Mucosa of descending colon (tissue), 3 donors: Measurements from ENCODE around the gene IBTK. TPM values are rescaled to one million over a fixed set of nuclear protein-coding genes. Genes with fewer than 3 reads are reported as not detected.
"Not testable (repeated sequence)": the region's sequence is repeated elsewhere in the genome, so short reads cannot be mapped to it uniquely, and the experiment has no call there.

Experiments
- ATAC-seq: fragments of 200-7000 bp; cut with Tn5 transposase; one replicate; pipeline ENCODE4 v1.9.1; 2020; ENCODE audit warnings: mild to moderate bottlenecking, moderate library complexity
- DNase-seq, 3 donors: peaks; one replicate each; pipeline ENCODE4 v3.0.0-alpha.2; 2020
- H3K36me3 ChIP-seq: fragments of 200-600 bp; one replicate; pipeline ENCODE4 v1.8.0; 2021; ENCODE audit warnings: low read depth, mild to moderate bottlenecking
- H3K4me1 ChIP-seq: fragments of 200-600 bp; one replicate; pipeline ENCODE4 v1.8.0; 2021; ENCODE audit warnings: low read depth, mild to moderate bottlenecking
- H3K4me3 ChIP-seq: fragments of 200-600 bp; one replicate; pipeline ENCODE4 v1.8.0; 2021; ENCODE audit warnings: mild to moderate bottlenecking
- H3K9me3 ChIP-seq: fragments of 200-600 bp; one replicate; pipeline ENCODE4 v1.8.0; 2021; ENCODE audit warnings: mild to moderate bottlenecking
- intact Hi-C, 2 donors: fragments of 100-400 bp; cut with DNase I in 1 of 2; cut with micrococcal nuclease in 1 of 2; formaldehyde crosslinking; loops; one replicate each; pipeline versions ENCODE4 v1.11.0 to v1.11.1; 2022; cut with DNase I, micrococcal nuclease
- long read RNA-seq, 2 donors: library from polyadenylated mRNA; unstranded; transcript quantifications; one replicate each; pipeline ENCODE4 v2.0.0, GENCODE V29; 2019 to 2021
- total RNA-seq, 3 donors: library from RNA; stranded (reverse); fragmentation: NEBNext Ultra II Directional in 2 of 3; extraction: Animal tissue kit (Norgen Biotek cat#: 25700) in 2 of 3; gene quantifications; one replicate each; pipeline versions ENCODE4 v1.2.1 to v1.2.4, GENCODE V29; 2021 to 2023
- TF ChIP-seq, protein P1 (sequence below): fragments of 200-600 bp; IDR thresholded peaks from one replicate; pipeline ENCODE4 v1.8.0; 2022; ENCODE audit warnings: antibody characterized with exemption, mild to moderate bottlenecking
- donor health status: DM: no; HTN: no; CAD: no; lungs with moderate emphysema.
- donor health status: DM: no; HTN: no; CAD: no.
- donor health status: DM: no; HTN: yes; CAD: no.

The IBTK gene, protein sequence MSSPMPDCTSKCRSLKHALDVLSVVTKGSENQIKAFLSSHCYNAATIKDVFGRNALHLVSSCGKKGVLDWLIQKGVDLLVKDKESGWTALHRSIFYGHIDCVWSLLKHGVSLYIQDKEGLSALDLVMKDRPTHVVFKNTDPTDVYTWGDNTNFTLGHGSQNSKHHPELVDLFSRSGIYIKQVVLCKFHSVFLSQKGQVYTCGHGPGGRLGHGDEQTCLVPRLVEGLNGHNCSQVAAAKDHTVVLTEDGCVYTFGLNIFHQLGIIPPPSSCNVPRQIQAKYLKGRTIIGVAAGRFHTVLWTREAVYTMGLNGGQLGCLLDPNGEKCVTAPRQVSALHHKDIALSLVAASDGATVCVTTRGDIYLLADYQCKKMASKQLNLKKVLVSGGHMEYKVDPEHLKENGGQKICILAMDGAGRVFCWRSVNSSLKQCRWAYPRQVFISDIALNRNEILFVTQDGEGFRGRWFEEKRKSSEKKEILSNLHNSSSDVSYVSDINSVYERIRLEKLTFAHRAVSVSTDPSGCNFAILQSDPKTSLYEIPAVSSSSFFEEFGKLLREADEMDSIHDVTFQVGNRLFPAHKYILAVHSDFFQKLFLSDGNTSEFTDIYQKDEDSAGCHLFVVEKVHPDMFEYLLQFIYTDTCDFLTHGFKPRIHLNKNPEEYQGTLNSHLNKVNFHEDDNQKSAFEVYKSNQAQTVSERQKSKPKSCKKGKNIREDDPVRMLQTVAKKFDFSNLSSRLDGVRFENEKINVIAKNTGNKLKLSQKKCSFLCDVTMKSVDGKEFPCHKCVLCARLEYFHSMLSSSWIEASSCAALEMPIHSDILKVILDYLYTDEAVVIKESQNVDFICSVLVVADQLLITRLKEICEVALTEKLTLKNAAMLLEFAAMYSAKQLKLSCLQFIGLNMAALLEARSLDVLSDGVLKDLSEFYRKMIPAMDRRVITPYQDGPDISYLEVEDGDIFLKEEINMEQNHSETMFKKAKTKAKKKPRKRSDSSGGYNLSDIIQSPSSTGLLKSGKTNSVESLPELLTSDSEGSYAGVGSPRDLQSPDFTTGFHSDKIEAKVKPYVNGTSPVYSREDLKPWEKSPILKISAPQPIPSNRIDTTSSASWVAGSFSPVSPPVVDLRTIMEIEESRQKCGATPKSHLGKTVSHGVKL (N-terminal part only)
- total RNA-seq = 10 to 100 TPM; 30.6 to 42.9 (median 32.8) TPM
- long read RNA-seq, donor 1, full-length matches to known transcripts = 7 of 16 reads
- long read RNA-seq, donor 1, partial matches to known transcripts = 5 of 16 reads
- long read RNA-seq, donor 1, other reads (novel, unspliced or antisense) = 4 of 16 reads
- long read RNA-seq, donor 2, partial matches to known transcripts = 17 of 19 reads
- long read RNA-seq, donor 2, other reads (novel, unspliced or antisense) = 2 of 19 reads

DNA sequence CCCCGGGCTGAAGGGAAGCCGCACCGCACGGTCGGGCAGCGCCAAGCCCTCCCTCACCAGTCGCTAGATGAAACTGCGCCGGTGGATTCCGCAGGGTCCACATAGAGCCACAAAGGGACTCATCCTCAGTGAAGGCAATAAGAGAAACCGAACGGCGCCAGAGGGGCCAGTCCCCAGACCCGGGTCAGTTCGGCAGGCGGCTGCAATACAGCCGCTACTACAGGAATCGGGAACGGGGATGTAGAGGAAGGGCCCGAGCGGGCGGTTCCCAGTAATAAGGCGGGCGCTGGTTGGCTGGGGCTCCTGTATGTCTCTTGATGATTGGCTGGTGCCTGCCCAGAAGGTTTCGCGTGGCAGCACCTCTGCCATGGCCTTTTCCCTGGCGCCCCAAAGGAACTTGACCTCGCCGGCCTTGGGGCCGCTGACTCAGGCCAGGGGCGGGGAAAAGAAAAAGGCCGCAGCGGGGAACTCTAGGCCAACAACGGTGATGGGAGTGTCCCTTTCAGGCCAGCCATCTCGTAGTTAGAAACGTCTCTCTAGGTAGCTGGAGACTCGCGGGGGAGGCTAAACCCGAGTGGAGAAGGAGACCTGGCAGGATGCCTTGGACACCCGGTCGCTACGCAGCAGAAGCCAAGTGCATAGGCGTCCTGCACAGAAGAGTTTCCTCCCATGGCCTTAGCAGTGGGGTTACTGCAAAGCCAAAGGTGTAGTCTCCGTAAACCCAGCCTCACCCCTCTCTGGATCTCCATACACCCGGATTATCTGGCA is at the start of gene IBTK:
TSS of gene IBTK (minus strand) at position 240 of the 768 bp plus-strand sequence. CDS start 7,258 bp downstream, outside the sequence.
- ATAC-seq = peak; percentile 95
- intact Hi-C loops = loop anchor here in 1 of 2 donors (10.0 kb wide), 1 partner anchor 817 kb away; the partner anchor contains the start of genes DOP1A and UBE3D
- peak; percentile 96 to 98 (median 96) for DNase-seq
- no peaks in the 10 kb centered on the region for H3K9me3 ChIP-seq
- H3K4me3 ChIP-seq = peak within 1 kb of the TSS; percentile 58
- TF ChIP-seq, protein P1, sequence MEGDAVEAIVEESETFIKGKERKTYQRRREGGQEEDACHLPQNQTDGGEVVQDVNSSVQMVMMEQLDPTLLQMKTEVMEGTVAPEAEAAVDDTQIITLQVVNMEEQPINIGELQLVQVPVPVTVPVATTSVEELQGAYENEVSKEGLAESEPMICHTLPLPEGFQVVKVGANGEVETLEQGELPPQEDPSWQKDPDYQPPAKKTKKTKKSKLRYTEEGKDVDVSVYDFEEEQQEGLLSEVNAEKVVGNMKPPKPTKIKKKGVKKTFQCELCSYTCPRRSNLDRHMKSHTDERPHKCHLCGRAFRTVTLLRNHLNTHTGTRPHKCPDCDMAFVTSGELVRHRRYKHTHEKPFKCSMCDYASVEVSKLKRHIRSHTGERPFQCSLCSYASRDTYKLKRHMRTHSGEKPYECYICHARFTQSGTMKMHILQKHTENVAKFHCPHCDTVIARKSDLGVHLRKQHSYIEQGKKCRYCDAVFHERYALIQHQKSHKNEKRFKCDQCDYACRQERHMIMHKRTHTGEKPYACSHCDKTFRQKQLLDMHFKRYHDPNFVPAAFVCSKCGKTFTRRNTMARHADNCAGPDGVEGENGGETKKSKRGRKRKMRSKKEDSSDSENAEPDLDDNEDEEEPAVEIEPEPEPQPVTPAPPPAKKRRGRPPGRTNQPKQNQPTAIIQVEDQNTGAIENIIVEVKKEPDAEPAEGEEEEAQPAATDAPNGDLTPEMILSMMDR = no peak
- peaks cover 10% of the 10 kb centered on the region for H3K4me1 ChIP-seq
- H3K36me3 ChIP-seq = no peaks in the 10 kb centered on the region

DNA sequence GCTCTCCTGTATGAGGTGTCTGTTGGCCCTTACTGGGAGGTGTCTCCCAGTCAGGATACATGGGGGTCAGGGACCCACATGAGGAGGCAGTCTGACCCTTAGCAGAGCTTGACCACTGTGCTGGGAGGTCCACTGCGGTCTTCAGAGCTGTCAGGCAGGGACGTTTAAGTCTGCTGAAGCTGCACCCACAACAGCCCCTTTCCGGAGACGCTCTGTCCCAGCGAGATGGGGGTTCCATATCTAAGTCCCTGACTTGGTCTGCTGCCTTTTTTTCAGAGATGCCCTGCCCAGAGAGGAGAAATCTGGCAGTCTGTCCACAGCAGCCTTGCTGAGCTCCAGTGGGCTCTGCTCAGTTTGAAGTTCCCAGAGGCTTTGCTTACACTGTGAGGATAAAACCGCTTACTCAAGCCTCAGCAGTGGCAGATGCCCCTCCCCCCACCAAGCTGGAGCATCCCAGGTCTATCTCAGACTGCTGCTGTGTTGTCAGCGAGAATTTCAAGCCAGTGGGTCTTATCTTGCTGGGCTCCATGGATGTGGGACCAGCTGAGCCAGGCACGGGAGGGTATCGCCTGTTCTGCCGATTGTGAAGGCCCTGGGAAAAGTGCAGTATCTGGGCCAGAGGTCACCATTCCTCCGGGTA is 36.3 kb upstream of the IBTK start:
- Histone ChIP-seq H3K36me3 (no peaks in the 10 kb centered on the region), H3K9me3 (no peaks in the 10 kb centered on the region), H3K4me1 (no peaks in the 10 kb centered on the region), H3K4me3 (no peak overlapping the region)
- DNase-seq (no peak), ATAC-seq (no peak)
- TF ChIP-seq, protein P1 = no peak
- intact Hi-C loops = no loop called here

DNA sequence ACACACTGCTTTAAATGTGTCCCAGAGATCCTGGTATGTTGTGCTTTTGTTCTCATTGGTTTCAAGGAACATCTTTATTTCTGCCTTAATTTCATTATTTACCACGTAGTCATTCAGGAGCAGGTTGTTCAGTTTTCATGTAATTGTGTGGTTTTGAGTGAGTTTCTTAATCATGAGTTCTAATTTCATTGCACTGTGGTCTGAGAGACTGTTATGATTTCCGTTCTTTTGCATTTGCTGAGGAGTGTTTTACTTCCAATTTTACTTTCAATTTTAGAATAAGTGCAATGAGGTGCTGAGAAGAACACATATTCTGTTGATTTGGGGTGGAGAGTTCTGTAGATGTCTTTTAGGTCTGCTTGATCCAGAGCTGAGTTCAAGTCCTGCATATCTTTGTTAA is 34.0 kb upstream of the IBTK start:
- intact Hi-C loops, H3K9me3 ChIP-seq, DNase-seq, ATAC-seq, H3K4me1 ChIP-seq, H3K36me3 ChIP-seq, H3K4me3 ChIP-seq: not testable (repeated sequence)

DNA sequence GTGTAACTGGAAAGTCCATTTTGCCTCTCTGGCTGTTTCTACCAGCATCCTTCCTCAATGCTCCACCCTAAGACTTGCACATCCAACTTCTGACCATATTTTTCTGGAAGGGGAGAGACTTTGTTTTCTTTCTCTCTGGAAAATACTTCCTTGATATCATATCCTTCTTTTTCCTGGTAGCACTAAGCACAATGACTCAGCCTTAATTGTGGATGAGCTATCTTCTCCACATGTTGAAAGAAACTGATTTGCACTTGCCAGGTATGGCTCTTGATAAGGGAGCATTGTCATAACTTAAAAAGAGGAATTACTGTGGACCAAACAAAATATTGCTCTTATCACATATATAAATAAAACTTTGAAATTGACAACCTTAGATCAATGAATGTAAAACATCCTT is 30.1 kb upstream of the IBTK start:
- H3K4me1 ChIP-seq = no peaks in the 10 kb centered on the region
- no peak for ATAC-seq
- H3K9me3 ChIP-seq = no peaks in the 10 kb centered on the region
- no peak overlapping the region for H3K4me3 ChIP-seq
- TF ChIP-seq, protein P1 = no peak
- intact Hi-C loops = loop anchor here in 1 of 2 donors (10.0 kb wide), 1 partner anchor 777 kb away; no protein-coding TSS in a partner anchor
- no peak for DNase-seq
- H3K36me3 ChIP-seq = no peaks in the 10 kb centered on the region

DNA sequence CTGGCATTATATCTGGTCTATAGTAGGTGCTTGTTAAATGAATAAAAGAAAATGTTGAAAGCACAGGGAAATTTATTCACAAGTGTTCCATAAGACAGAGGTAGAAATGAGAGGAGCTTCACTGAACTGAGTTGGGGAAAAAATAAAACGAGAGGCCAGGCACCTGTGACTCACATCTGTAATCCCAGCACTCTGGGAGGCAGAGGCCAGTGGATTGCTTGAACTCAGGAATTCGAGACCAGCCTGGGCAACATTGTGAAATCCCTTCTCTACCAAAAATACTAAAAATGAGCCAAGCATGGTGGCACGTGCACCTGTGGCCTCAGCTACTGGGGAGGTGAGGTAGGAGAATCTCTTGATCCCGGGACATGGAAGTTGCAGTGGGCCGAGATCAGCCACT is 28.1 kb upstream of the IBTK start:
- intact Hi-C loops = loop anchor here in 1 of 2 donors (10.0 kb wide), 1 partner anchor 779 kb away; no protein-coding TSS in a partner anchor
- TF ChIP-seq, protein P1 = no peak
- H3K36me3 ChIP-seq = no peaks in the 10 kb centered on the region

More for the DNA sequence above, 28.1 kb upstream of the IBTK start:
- Histone ChIP-seq H3K4me1 (no peaks in the 10 kb centered on the region), H3K9me3 (no peaks in the 10 kb centered on the region), H3K4me3 (no peak overlapping the region)
- DNase-seq = no peak
- no peak for ATAC-seq
